Thyroid gland (tissue), 4 donors: ENCODE measurements around the gene COL23A1.

Experiments used
- POLR2A ChIP-seq, 2 donors: fragments of 450-650 bp; IDR thresholded peaks; one replicate each; pipeline ENCODE4 v1.6.1; 2017; ENCODE audit warnings: antibody characterized with exemption in 2 of 2, mild to moderate bottlenecking in 2 of 2, moderate library complexity in 1 of 2
- TF ChIP-seq, protein P1 (sequence below), 6 experiments: fragments of 200-600 bp in 3 of 6; fragments of 450-650 bp in 3 of 6; sonication (generic) in 3 of 6; IDR thresholded peaks; one replicate each; pipeline ENCODE4 v1.5.1; 2016 to 2019; ENCODE audit warnings: antibody characterized with exemption in 6 of 6, mild to moderate bottlenecking in 2 of 6, inconsistent platforms in 1 of 6, moderate library complexity in 1 of 6

DNA sequence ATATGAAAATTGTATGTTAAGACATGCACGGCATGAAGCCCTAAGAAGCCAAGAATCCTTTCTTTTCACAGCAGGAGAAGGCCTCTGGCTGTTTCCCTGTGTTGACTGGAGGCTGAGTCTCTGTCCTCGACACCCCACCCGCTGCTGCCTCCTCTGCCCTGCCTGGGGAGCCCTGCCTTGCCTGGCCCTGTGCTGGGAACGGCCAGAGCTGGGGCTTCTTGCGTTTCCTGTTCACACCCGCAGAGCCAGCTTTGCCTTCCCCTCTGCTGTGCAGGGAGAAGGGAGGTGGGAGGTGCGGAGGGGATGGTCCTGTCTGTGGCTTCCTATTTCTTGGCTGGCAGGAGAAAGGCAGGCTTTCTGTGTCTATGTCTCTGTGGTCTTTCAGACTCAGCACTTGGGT, 396.2 kb downstream of the COL23A1 start:
- TF ChIP-seq, protein P1, sequence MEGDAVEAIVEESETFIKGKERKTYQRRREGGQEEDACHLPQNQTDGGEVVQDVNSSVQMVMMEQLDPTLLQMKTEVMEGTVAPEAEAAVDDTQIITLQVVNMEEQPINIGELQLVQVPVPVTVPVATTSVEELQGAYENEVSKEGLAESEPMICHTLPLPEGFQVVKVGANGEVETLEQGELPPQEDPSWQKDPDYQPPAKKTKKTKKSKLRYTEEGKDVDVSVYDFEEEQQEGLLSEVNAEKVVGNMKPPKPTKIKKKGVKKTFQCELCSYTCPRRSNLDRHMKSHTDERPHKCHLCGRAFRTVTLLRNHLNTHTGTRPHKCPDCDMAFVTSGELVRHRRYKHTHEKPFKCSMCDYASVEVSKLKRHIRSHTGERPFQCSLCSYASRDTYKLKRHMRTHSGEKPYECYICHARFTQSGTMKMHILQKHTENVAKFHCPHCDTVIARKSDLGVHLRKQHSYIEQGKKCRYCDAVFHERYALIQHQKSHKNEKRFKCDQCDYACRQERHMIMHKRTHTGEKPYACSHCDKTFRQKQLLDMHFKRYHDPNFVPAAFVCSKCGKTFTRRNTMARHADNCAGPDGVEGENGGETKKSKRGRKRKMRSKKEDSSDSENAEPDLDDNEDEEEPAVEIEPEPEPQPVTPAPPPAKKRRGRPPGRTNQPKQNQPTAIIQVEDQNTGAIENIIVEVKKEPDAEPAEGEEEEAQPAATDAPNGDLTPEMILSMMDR (IDR thresholded peaks at IDR 0.05) = no peak
- TF ChIP-seq POLR2A (IDR thresholded peaks at IDR 0.05) = no peak
